H1 (cell line): Measurements from ENCODE around the gene CXCL11. TPM values are rescaled to one million over a fixed set of nuclear protein-coding genes. Genes with fewer than 3 reads are reported as not detected.

Experiments
- CTCF ChIA-PET: fragments of 300-600 bp; sonication (Branson Sonifier 250); formaldehyde crosslinking; loops from one replicate; lab custom pipeline; 2021; ENCODE audit not compliant: partially characterized antibody; lab: Charles Lee
- POLR2A ChIA-PET: fragments of 300-600 bp; sonication (Branson Sonifier 250); formaldehyde crosslinking; loops from one replicate; lab custom pipeline; 2021; ENCODE audit warnings: inconsistent platforms; ENCODE audit not compliant: partially characterized antibody; lab: Charles Lee
- DNase-seq, 2 experiments: peaks; one replicate each; pipeline versions ENCODE4 v3.0.0 to v3.0.0-alpha.2; 2010 to 2022; ENCODE audit warnings: low spot score in 2 of 2, low read depth in 1 of 2, mixed read lengths in 1 of 2
- FAIRE-seq: peaks from 2 replicates; lab custom pipeline; 2011; peaks lifted over from hg19 to GRCh38; lab: Jason Lieb, UNC
- H2AFZ ChIP-seq: 2 replicates; pipeline ENCODE4 v1.8.1; 2012; ENCODE audit warnings: low read length, inconsistent platforms
- H2AK5ac ChIP-seq: 2 replicates; pipeline ENCODE4 v1.6.1; 2013; ENCODE audit warnings: low read depth, low read length
- H2BK120ac ChIP-seq: replicated peaks from 2 replicates; pipeline ENCODE3; 2013; ENCODE audit warnings: low read depth, low read length, inconsistent platforms
- H2BK12ac ChIP-seq: 2 replicates; pipeline ENCODE4 v1.6.1; 2013; ENCODE audit warnings: low read depth, low read length
- H2BK15ac ChIP-seq: 2 replicates; pipeline ENCODE4 v1.6.1; 2013; ENCODE audit warnings: low read length
- H2BK20ac ChIP-seq: 2 replicates; pipeline ENCODE4 v1.6.1; 2013; ENCODE audit warnings: low read length
- H2BK5ac ChIP-seq: 2 replicates; pipeline ENCODE4 v1.6.1; 2013; ENCODE audit warnings: low read depth, low read length
- H3K14ac ChIP-seq: 2 replicates; pipeline ENCODE4 v1.6.1; 2013; ENCODE audit warnings: inconsistent platforms; ENCODE audit not compliant: insufficient read length
- H3K18ac ChIP-seq: 2 replicates; pipeline ENCODE4 v1.6.1; 2013; ENCODE audit warnings: low read length; ENCODE audit errors: extremely low read depth
- H3K23ac ChIP-seq: 2 replicates; pipeline ENCODE4 v1.6.1; 2013; ENCODE audit warnings: inconsistent platforms; ENCODE audit not compliant: insufficient read length
- H3K23me2 ChIP-seq: 2 replicates; pipeline ENCODE4 v1.6.1; 2013; ENCODE audit warnings: low read depth, low read length
- H3K27ac ChIP-seq: 2 replicates; pipeline ENCODE4 v1.6.1; 2011; ENCODE audit warnings: low read depth, low read length, inconsistent platforms
- H3K27me3 ChIP-seq, 4 experiments: replicated peaks in 1 of 4; 1 replicate in 1 of 4; 2 replicates in 3 of 4; pipeline versions ENCODE4 v1.6.1 to v1.8.1; 2011 to 2013; ENCODE audit warnings: low read length in 3 of 4, mild to moderate bottlenecking in 3 of 4, inconsistent platforms in 2 of 4, mixed read lengths in 2 of 4, moderate library complexity in 1 of 4; ENCODE audit not compliant: control insufficient read depth in 3 of 4, insufficient read depth in 3 of 4; ENCODE audit errors: extremely low read depth in 1 of 4
- H3K36me3 ChIP-seq, 4 experiments: 2 replicates each; pipeline versions ENCODE4 v1.6.1 to v1.8.1; 2011 to 2013; ENCODE audit warnings: mild to moderate bottlenecking in 4 of 4, low read length in 3 of 4, moderate library complexity in 2 of 4, control low read depth in 1 of 4, inconsistent platforms in 1 of 4; ENCODE audit not compliant: insufficient read depth in 4 of 4, control insufficient read depth in 2 of 4
- H3K4ac ChIP-seq: replicated peaks from 2 replicates; pipeline ENCODE3; 2013; ENCODE audit warnings: low read length, low read depth, mixed read lengths, inconsistent platforms; ENCODE audit not compliant: insufficient read length
- H3K4me1 ChIP-seq, 4 experiments: replicated peaks in 1 of 4; 1 replicate in 1 of 4; 2 replicates in 3 of 4; pipeline versions ENCODE4 v1.6.1 to v1.8.1; 2011 to 2013; ENCODE audit warnings: low read length in 3 of 4, inconsistent platforms in 2 of 4, mixed read lengths in 1 of 4; ENCODE audit not compliant: insufficient read depth in 4 of 4, control insufficient read depth in 3 of 4
- H3K4me2 ChIP-seq, 2 experiments: 2 replicates each; pipeline versions ENCODE4 v1.6.1 to v1.8.1; 2011 to 2013; ENCODE audit warnings: low read depth in 2 of 2, low read length in 2 of 2, control low read depth in 1 of 2, inconsistent platforms in 1 of 2, mild to moderate bottlenecking in 1 of 2; ENCODE audit not compliant: insufficient read depth in 1 of 2
- H3K4me3 ChIP-seq, 4 experiments: fragments of 200-600, 300-600 bp in 1 of 4; sonication (generic), shearing (Covaris generic), sonication (Bioruptor Twin) in 1 of 4; 2 replicates each; pipeline versions ENCODE4 v1.5.1 to v1.8.1; 2011 to 2016; ENCODE audit warnings: low read length in 4 of 4, low read depth in 3 of 4, control low read depth in 2 of 4, inconsistent platforms in 2 of 4, mild to moderate bottlenecking in 2 of 4, mixed read lengths in 1 of 4, moderate library complexity in 1 of 4; ENCODE audit not compliant: insufficient read depth in 2 of 4; ENCODE audit errors: extremely low read depth in 1 of 4
- H3K56ac ChIP-seq: replicated peaks from 2 replicates; pipeline ENCODE3; 2013; ENCODE audit warnings: low read depth, mild to moderate bottlenecking, mixed read lengths, low read length, inconsistent platforms; ENCODE audit not compliant: insufficient read length
- H3K79me1 ChIP-seq: 2 replicates; pipeline ENCODE4 v1.6.1; 2013; ENCODE audit warnings: low read depth, low read length, control low read depth
- H3K79me2 ChIP-seq, 2 experiments: 2 replicates each; pipeline versions ENCODE4 v1.6.1 to v1.8.1; 2012 to 2013; ENCODE audit warnings: low read length in 2 of 2, mild to moderate bottlenecking in 2 of 2, inconsistent platforms in 1 of 2; ENCODE audit not compliant: insufficient read depth in 2 of 2, control insufficient read depth in 1 of 2
- H3K9ac ChIP-seq, 4 experiments: replicated peaks in 1 of 4; 1 replicate in 1 of 4; 2 replicates in 3 of 4; pipeline versions ENCODE4 v1.6.1 to v1.8.1; 2011 to 2013; ENCODE audit warnings: low read depth in 3 of 4, low read length in 3 of 4, control low read depth in 2 of 4, mild to moderate bottlenecking in 2 of 4, moderate library complexity in 2 of 4, inconsistent platforms in 1 of 4; ENCODE audit errors: extremely low read depth in 1 of 4
- H3K9me3 ChIP-seq, 2 experiments: 2 replicates each; pipeline versions ENCODE4 v1.6.1 to v1.8.1; 2012 to 2013; ENCODE audit warnings: mild to moderate bottlenecking in 2 of 2, moderate library complexity in 2 of 2, control low read depth in 1 of 2, inconsistent platforms in 1 of 2, low read depth in 1 of 2, low read length in 1 of 2, mixed read lengths in 1 of 2; ENCODE audit not compliant: insufficient read depth in 2 of 2
- H4K20me1 ChIP-seq, 2 experiments: replicated peaks in 1 of 2; 2 replicates each; pipeline versions ENCODE3 to v1.8.1; 2011 to 2013; ENCODE audit warnings: inconsistent platforms in 2 of 2, low read length in 2 of 2, mild to moderate bottlenecking in 1 of 2; ENCODE audit not compliant: insufficient read depth in 2 of 2, control insufficient read depth in 1 of 2
- H4K5ac ChIP-seq: 2 replicates; pipeline ENCODE4 v1.6.1; 2013; ENCODE audit warnings: low read length, low read depth, mixed read lengths, inconsistent platforms; ENCODE audit not compliant: insufficient read length
- H4K8ac ChIP-seq: 2 replicates; pipeline ENCODE4 v1.8.0; 2013; ENCODE audit warnings: mild to moderate bottlenecking, moderate library complexity, low read length, inconsistent platforms; ENCODE audit not compliant: insufficient read depth; ENCODE audit errors: extremely low read depth
- H4K91ac ChIP-seq: replicated peaks from 2 replicates; pipeline ENCODE3; 2013; ENCODE audit warnings: low read length, mixed read lengths, inconsistent platforms; ENCODE audit not compliant: insufficient read length
- BACH1 ChIP-seq: IDR thresholded peaks from 2 replicates; pipeline ENCODE4 v1.6.1; 2012; ENCODE audit warnings: low read length, improper control_type of control experiment
- CBX8 ChIP-seq: fragments of 300-800, 300-1000 bp; sonication (generic); IDR thresholded peaks from 2 replicates; pipeline ENCODE4 v1.7.1; 2016; ENCODE audit warnings: low read depth, low read length, borderline replicate concordance
- CEBPB ChIP-seq: IDR thresholded peaks from 2 replicates; pipeline ENCODE4 v1.6.1; 2012; ENCODE audit warnings: low read depth, low read length
- CHD2 ChIP-seq: IDR thresholded peaks from 2 replicates; pipeline ENCODE4 v1.6.1; 2012; ENCODE audit warnings: low read length, improper control_type of control experiment
- CTBP2 ChIP-seq: IDR thresholded peaks from 2 replicates; pipeline ENCODE4 v1.7.0; 2011; ENCODE audit warnings: borderline replicate concordance, mild to moderate bottlenecking, moderate library complexity, mixed read lengths, low read length; ENCODE audit not compliant: insufficient read depth, insufficient read length
- GABPA ChIP-seq: IDR thresholded peaks from 2 replicates; pipeline ENCODE4 v1.6.1; 2011; ENCODE audit warnings: mild to moderate bottlenecking, low read length, moderate library complexity, borderline replicate concordance; ENCODE audit not compliant: insufficient read depth
- GTF2F1 ChIP-seq: IDR thresholded peaks from 2 replicates; pipeline ENCODE4 v1.6.1; 2012; ENCODE audit warnings: low read depth, low read length, improper control_type of control experiment, borderline replicate concordance
- KDM1A ChIP-seq: fragments of 200-600, 300-600 bp; sonication (generic); IDR thresholded peaks from 2 replicates; pipeline ENCODE4 v1.7.1; 2016; ENCODE audit warnings: mild to moderate bottlenecking, low read length, borderline replicate concordance
- POLR2AphosphoS5 ChIP-seq: IDR thresholded peaks from 2 replicates; pipeline ENCODE4 v1.6.1; 2011; ENCODE audit warnings: low read depth, low read length
- RXRA ChIP-seq: IDR thresholded peaks from 2 replicates; pipeline ENCODE4 v1.6.1; 2011; ENCODE audit warnings: low read depth, mild to moderate bottlenecking, low read length, moderate library complexity; ENCODE audit not compliant: insufficient read depth
- SIRT6 ChIP-seq: IDR thresholded peaks from one replicate; pipeline ENCODE4 v1.7.1; 2012; ENCODE audit warnings: low read length, inconsistent platforms
- SP2 ChIP-seq: IDR thresholded peaks from 2 replicates; pipeline ENCODE4 v1.6.1; 2012; ENCODE audit warnings: mild to moderate bottlenecking, low read length, inconsistent platforms
- TAF1 ChIP-seq: IDR thresholded peaks from 2 replicates; pipeline ENCODE4 v1.6.1; 2011; ENCODE audit warnings: mild to moderate bottlenecking, low read depth, low read length
- TBP ChIP-seq: IDR thresholded peaks from 2 replicates; pipeline ENCODE4 v1.6.1; 2011; ENCODE audit warnings: low read depth, low read length, improper control_type of control experiment
- ZNF274 ChIP-seq: IDR thresholded peaks from 2 replicates; pipeline ENCODE4 v1.7.0; 2012; ENCODE audit warnings: low read length, borderline replicate concordance; ENCODE audit errors: extremely low read depth
- WGBS, 2 experiments: shearing (Covaris generic) in 1 of 2; methylation state at CpG; one replicate each; pipeline versions ENCODE4 v1.1.6 to v1.1.7; 2013 to 2015; ENCODE audit warnings: low lambda C conversion rate in 2 of 2, mixed read lengths in 2 of 2, inconsistent platforms in 1 of 2, low coverage in 1 of 2, missing lambda C conversion rate in 1 of 2; ENCODE audit not compliant: insufficient replicate concordance in 2 of 2, insufficient coverage in 1 of 2, insufficient read length in 1 of 2; ENCODE audit errors: extremely low coverage in 1 of 2, missing lambda C conversion rate in 1 of 2; 5-methylcytosine and 5-hydroxymethylcytosine counted together
- polyA plus RNA-seq, 7 experiments: library from polyadenylated mRNA; depleted of rRNA in 3 of 7; stranded (reverse) in 5 of 7; unstranded in 2 of 7; fragments of >200 nt in 5 of 7; fragments of 200-250 nt in 2 of 7; gene quantifications; 1 replicate in 5 of 7; 2 replicates in 1 of 7; 4 replicates in 1 of 7; pipeline versions ENCODE4 v1.2.1 to v1.2.3, GENCODE V29; 2011 to 2013; ENCODE audit warnings: missing spikeins in 2 of 7, mixed read lengths in 2 of 7
- total RNA-seq: library from RNA; stranded (reverse); fragmentation: NEBNext Ultra II Directional; extraction: Animal tissue kit (Norgen Biotek cat#: 25700); gene quantifications from 2 replicates; pipeline ENCODE4 v1.2.1, GENCODE V29; 2021

CXCL11 gene
- total and polyA plus RNA-seq, 2 of the 8 experiments (the other 6 are each of a cell fraction or from before 2014, with no cell fraction given), result 0.18 TPM; not detected in 1

DNA sequence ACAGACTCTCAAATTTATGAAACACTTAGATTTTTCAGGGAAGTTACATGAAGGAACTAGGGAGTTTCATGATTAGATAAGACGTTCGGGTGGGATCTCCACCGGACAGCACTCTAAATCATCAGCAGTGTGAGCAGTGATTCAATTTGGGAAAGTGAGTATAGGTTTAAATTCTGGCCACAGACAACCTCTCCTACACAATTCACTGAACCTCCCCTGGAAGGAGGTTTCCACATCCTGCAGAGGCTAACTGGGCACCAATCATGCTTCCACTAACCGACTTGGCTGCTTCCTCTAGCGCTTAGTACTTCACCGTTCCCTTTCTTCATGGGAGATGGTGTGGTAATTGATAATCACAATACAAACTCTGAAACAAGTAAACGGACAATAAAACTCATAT, 34.2 kb downstream of the CXCL11 start:
- Histone ChIP-seq H3K4ac (no peak overlapping the region), H3K9me3 (no peaks in the 10 kb centered on the region), H2BK15ac (no peak overlapping the region), H3K18ac (no peak overlapping the region), H3K79me2 (no peaks in the 10 kb centered on the region), H2BK120ac (no peak overlapping the region), H2AFZ (no peak overlapping the region), H2BK20ac (no peak overlapping the region), H2BK12ac (no peak overlapping the region), H3K36me3 (no peaks in the 10 kb centered on the region), H2BK5ac (no peak overlapping the region), H3K56ac (no peak overlapping the region), H4K5ac (no peak overlapping the region), H3K23ac (no peak overlapping the region), H3K4me2 (no peak overlapping the region), H3K4me1 (no peaks in the 10 kb centered on the region), H3K4me3 (no peak overlapping the region), H3K23me2 (no peaks in the 10 kb centered on the region), H2AK5ac (no peak overlapping the region), H3K14ac (no peak overlapping the region), H4K91ac (no peak overlapping the region), H4K20me1 (no peaks in the 10 kb centered on the region), H3K27me3 (no peaks in the 10 kb centered on the region), H4K8ac (no peak overlapping the region), H3K27ac (no peak overlapping the region), H3K79me1 (no peaks in the 10 kb centered on the region), H3K9ac (no peak overlapping the region)
- ChIA-PET CTCF (interaction anchor here (2.8 kb wide), 1 partner anchor 65 kb away, joined by 13 read pairs; no protein-coding TSS in a partner anchor), POLR2A (no interaction called here)
- FAIRE-seq (no peak), DNase-seq (no peak)
- WGBS, 2 experiments, result 92% methylated on average over 7 of the region's 7 CpGs; no CpG with 5 or more reads in 1 of the 2 experiments
- TF ChIP-seq KDM1A (no peak), GTF2F1 (no peak), SP2 (no peak), SIRT6 (no peak), TAF1 (no peak), POLR2AphosphoS5 (no peak), GABPA (no peak), RXRA (no peak), CTBP2 (no peak), CBX8 (no peak), ZNF274 (no peak), TBP (no peak), BACH1 (no peak), CEBPB (no peak), CHD2 (no peak)
